SK-N-SH treated with all-trans-retinoic acid at 6 μM for 48 hours (cell line): ENCODE data around the gene SLIT2.

Experiments used
- ATAC-seq: fragments of 200-7000 bp; cut with Tn5 transposase; 3 replicates; pipeline ENCODE4 v1.9.1; 2020; ENCODE audit warnings: mild to moderate bottlenecking, moderate library complexity
- ARNTL ChIP-seq: fragments of 450-650 bp; formaldehyde crosslinking; IDR thresholded peaks from 2 replicates; pipeline ENCODE4 v1.5.0; 2020; ENCODE audit warnings: low read depth, mild to moderate bottlenecking, moderate library complexity, borderline replicate concordance
- BACH2 ChIP-seq: fragments of 250-450 bp; sonication (Bioruptor Pico); IDR thresholded peaks from 2 replicates; pipeline ENCODE4 v1.9.0; 2021; ENCODE audit warnings: mild to moderate bottlenecking, borderline replicate concordance
- CREB5 ChIP-seq: fragments of 250-450 bp; sonication (Bioruptor Pico); IDR thresholded peaks from 2 replicates; pipeline ENCODE4 v1.5.1; 2020; ENCODE audit warnings: low read depth, mild to moderate bottlenecking, moderate library complexity
- CSDC2 ChIP-seq: fragments of 250-450 bp; sonication (Bioruptor Pico); IDR thresholded peaks from 2 replicates; pipeline ENCODE4 v1.5.0; 2020; ENCODE audit warnings: mild to moderate bottlenecking, moderate library complexity
- CSRNP3 ChIP-seq: fragments of 250-450 bp; sonication (Bioruptor Pico); IDR thresholded peaks from 2 replicates; pipeline ENCODE4 v1.5.1; 2021; ENCODE audit warnings: mild to moderate bottlenecking, moderate library complexity
- ESRRG ChIP-seq: fragments of 250-450 bp; sonication (Bioruptor Pico); IDR thresholded peaks from 2 replicates; pipeline ENCODE4 v1.6.1; 2021; ENCODE audit warnings: mild to moderate bottlenecking
- GLIS3 ChIP-seq: fragments of 250-450 bp; sonication (Bioruptor Pico); IDR thresholded peaks from 2 replicates; pipeline ENCODE4 v1.5.0; 2020; ENCODE audit warnings: mild to moderate bottlenecking, moderate library complexity
- ISL1 ChIP-seq: fragments of 250-450 bp; sonication (Bioruptor Pico); IDR thresholded peaks from 2 replicates; pipeline ENCODE4 v2.1.2; 2022; ENCODE audit warnings: mild to moderate bottlenecking, moderate library complexity
- OSR1 ChIP-seq: fragments of 250-450 bp; sonication (Bioruptor Pico); IDR thresholded peaks from 2 replicates; pipeline ENCODE4 v1.8.0; 2022; ENCODE audit warnings: moderate library complexity, mild to moderate bottlenecking, inconsistent platforms
- PPARA ChIP-seq: fragments of 250-450 bp; sonication (Bioruptor Pico); IDR thresholded peaks from 2 replicates; pipeline ENCODE4 v1.5.0; 2020; ENCODE audit warnings: mild to moderate bottlenecking, borderline replicate concordance
- RARB ChIP-seq: fragments of 250-450 bp; sonication (Bioruptor Pico); IDR thresholded peaks from 2 replicates; pipeline ENCODE4 v1.8.0; 2021; ENCODE audit warnings: mild to moderate bottlenecking, moderate library complexity
- SNAI2 ChIP-seq: fragments of 250-450 bp; sonication (Bioruptor Pico); IDR thresholded peaks from 2 replicates; pipeline ENCODE4 v1.5.0; 2020; ENCODE audit warnings: mild to moderate bottlenecking, moderate library complexity
- TCF4 ChIP-seq: fragments of 250-450 bp; sonication (Bioruptor Pico); IDR thresholded peaks from 2 replicates; pipeline ENCODE4 v1.8.0; 2021; ENCODE audit warnings: mild to moderate bottlenecking, moderate library complexity, borderline replicate concordance
- TOX ChIP-seq: fragments of 250-450 bp; sonication (Bioruptor Pico); IDR thresholded peaks from 2 replicates; pipeline ENCODE4 v1.8.0; 2021; ENCODE audit warnings: mild to moderate bottlenecking, moderate library complexity, borderline replicate concordance
- TSHZ2 ChIP-seq: fragments of 250-450 bp; sonication (Bioruptor Pico); IDR thresholded peaks from 2 replicates; pipeline ENCODE4 v1.5.0; 2020; ENCODE audit warnings: mild to moderate bottlenecking, moderate library complexity
- ZC3H10 ChIP-seq: fragments of 250-450 bp; sonication (Bioruptor Pico); IDR thresholded peaks from 2 replicates; pipeline ENCODE4 v1.5.1; 2021; ENCODE audit warnings: mild to moderate bottlenecking, moderate library complexity
- ZFP3 ChIP-seq: fragments of 250-450 bp; sonication (Bioruptor Pico); IDR thresholded peaks from 2 replicates; pipeline ENCODE4 v1.5.0; 2020; ENCODE audit warnings: mild to moderate bottlenecking, moderate library complexity
- ZFP30 ChIP-seq: fragments of 450-650 bp; formaldehyde crosslinking; IDR thresholded peaks from 2 replicates; pipeline ENCODE4 v1.5.0; 2022; ENCODE audit warnings: mild to moderate bottlenecking, moderate library complexity
- ZNF70 ChIP-seq: fragments of 450-650 bp; formaldehyde crosslinking; IDR thresholded peaks from 2 replicates; pipeline ENCODE4 v1.5.0; 2020; ENCODE audit warnings: mild to moderate bottlenecking, moderate library complexity
- ZNF8 ChIP-seq: fragments of 450-650 bp; formaldehyde crosslinking; IDR thresholded peaks from 2 replicates; pipeline ENCODE4 v1.5.0; 2020; ENCODE audit warnings: mild to moderate bottlenecking, moderate library complexity
- TF ChIP-seq, protein P1 (sequence below): fragments of 250-450 bp; sonication (Bioruptor Pico); IDR thresholded peaks from 2 replicates; pipeline ENCODE4 v1.8.0; 2021; ENCODE audit warnings: low read depth, mild to moderate bottlenecking, moderate library complexity, borderline replicate concordance
- TF ChIP-seq, protein P2 (sequence below): fragments of 250-450 bp; sonication (Bioruptor Pico); IDR thresholded peaks from 2 replicates; pipeline ENCODE4 v1.8.0; 2020; ENCODE audit warnings: mild to moderate bottlenecking, moderate library complexity, borderline replicate concordance

The SLIT2 gene

DNA sequence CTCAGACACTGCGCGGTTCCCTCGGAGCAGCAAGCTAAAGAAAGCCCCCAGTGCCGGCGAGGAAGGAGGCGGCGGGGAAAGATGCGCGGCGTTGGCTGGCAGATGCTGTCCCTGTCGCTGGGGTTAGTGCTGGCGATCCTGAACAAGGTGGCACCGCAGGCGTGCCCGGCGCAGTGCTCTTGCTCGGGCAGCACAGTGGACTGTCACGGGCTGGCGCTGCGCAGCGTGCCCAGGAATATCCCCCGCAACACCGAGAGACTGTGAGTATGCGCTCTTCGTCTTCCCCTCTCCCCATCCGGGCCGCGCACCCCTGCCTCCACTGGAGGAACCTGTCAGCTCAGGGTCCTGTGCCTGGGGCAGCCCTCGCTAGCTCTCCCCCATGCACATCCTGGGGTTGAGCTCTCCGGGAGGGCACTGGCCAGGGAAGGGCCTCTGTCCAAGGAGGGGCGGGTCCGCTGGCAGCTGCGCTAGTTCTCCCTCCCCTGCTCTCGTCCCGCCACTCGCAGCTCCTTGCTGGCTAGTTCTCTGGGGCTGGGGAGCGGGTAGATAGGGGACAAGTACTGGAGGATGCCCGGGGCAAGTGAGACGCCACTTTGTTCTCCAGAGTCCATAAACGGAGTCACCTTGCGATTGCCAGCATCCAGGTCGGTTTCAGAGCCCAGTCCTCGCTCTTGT, 2.2 kb downstream of the SLIT2 start:
- TF ChIP-seq TSHZ2 (no peak), TOX (no peak), OSR1 (CRISPR knock-in tag) (no peak), ZFP3 (CRISPR knock-in tag) (no peak), ARNTL (CRISPR knock-in tag) (no peak), CSDC2 (CRISPR knock-in tag) (no peak), TCF4 (no peak), ZNF8 (CRISPR knock-in tag) (no peak), ZNF70 (CRISPR knock-in tag) (no peak), PPARA (CRISPR knock-in tag) (no peak), BACH2 (CRISPR knock-in tag) (no peak), ESRRG (no peak), CREB5 (CRISPR knock-in tag) (no peak), RARB (CRISPR knock-in tag) (no peak)
- TF ChIP-seq, protein P1, sequence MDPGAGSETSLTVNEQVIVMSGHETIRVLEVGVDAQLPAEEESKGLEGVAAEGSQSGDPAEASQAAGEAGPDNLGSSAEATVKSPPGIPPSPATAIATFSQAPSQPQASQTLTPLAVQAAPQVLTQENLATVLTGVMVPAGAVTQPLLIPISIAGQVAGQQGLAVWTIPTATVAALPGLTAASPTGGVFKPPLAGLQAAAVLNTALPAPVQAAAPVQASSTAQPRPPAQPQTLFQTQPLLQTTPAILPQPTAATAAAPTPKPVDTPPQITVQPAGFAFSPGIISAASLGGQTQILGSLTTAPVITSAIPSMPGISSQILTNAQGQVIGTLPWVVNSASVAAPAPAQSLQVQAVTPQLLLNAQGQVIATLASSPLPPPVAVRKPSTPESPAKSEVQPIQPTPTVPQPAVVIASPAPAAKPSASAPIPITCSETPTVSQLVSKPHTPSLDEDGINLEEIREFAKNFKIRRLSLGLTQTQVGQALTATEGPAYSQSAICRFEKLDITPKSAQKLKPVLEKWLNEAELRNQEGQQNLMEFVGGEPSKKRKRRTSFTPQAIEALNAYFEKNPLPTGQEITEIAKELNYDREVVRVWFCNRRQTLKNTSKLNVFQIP (CRISPR knock-in tag): no peak
- TF ChIP-seq, protein P2, sequence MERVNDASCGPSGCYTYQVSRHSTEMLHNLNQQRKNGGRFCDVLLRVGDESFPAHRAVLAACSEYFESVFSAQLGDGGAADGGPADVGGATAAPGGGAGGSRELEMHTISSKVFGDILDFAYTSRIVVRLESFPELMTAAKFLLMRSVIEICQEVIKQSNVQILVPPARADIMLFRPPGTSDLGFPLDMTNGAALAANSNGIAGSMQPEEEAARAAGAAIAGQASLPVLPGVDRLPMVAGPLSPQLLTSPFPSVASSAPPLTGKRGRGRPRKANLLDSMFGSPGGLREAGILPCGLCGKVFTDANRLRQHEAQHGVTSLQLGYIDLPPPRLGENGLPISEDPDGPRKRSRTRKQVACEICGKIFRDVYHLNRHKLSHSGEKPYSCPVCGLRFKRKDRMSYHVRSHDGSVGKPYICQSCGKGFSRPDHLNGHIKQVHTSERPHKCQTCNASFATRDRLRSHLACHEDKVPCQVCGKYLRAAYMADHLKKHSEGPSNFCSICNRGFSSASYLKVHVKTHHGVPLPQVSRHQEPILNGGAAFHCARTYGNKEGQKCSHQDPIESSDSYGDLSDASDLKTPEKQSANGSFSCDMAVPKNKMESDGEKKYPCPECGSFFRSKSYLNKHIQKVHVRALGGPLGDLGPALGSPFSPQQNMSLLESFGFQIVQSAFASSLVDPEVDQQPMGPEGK (CRISPR knock-in tag): no peak
- peak; percentile 20 for ATAC-seq

- TF ChIP-seq SNAI2: no peak
- no peak for TF ChIP-seq ZC3H10 (CRISPR knock-in tag)
- TF ChIP-seq ZFP30: no peak
- TF ChIP-seq ESRRG: no peak
- TF ChIP-seq TCF4: no peak
- no peak for TF ChIP-seq CREB5 (CRISPR knock-in tag)
- no peak for TF ChIP-seq GLIS3 (CRISPR knock-in tag)
- TF ChIP-seq CSRNP3 (CRISPR knock-in tag): no peak
- TF ChIP-seq, protein P2 (CRISPR knock-in tag): no peak
- TF ChIP-seq ISL1 (CRISPR knock-in tag): no peak
- TF ChIP-seq BACH2 (CRISPR knock-in tag): no peak
- no peak for TF ChIP-seq PPARA (CRISPR knock-in tag)
- peak; percentile 1; the same call in 2 of the 3 replicates for ATAC-seq
Measured at GRCh38 chr4:20254511-20255250, 3.0 kb downstream of the SLIT2 start.
